HT1080 (cell line): ENCODE measurements around the gene STPG1. TPM values are rescaled to one million over a fixed set of nuclear protein-coding genes. Genes with fewer than 3 reads are reported as not detected.

ENCODE experiments used
- DNase-seq: peaks from one replicate; pipeline ENCODE4 v3.0.0-alpha.2; 2015; ENCODE audit warnings: low read depth
- total RNA-seq: library from RNA; depleted of rRNA; stranded (reverse); fragments of >200 nt; shearing (Covaris generic); gene quantifications from 2 replicates; pipeline ENCODE4 v1.2.3, GENCODE V29; 2014

STPG1 gene
- total RNA-seq, 1 experiment from 2014 or later = 9.0 TPM

DNA sequence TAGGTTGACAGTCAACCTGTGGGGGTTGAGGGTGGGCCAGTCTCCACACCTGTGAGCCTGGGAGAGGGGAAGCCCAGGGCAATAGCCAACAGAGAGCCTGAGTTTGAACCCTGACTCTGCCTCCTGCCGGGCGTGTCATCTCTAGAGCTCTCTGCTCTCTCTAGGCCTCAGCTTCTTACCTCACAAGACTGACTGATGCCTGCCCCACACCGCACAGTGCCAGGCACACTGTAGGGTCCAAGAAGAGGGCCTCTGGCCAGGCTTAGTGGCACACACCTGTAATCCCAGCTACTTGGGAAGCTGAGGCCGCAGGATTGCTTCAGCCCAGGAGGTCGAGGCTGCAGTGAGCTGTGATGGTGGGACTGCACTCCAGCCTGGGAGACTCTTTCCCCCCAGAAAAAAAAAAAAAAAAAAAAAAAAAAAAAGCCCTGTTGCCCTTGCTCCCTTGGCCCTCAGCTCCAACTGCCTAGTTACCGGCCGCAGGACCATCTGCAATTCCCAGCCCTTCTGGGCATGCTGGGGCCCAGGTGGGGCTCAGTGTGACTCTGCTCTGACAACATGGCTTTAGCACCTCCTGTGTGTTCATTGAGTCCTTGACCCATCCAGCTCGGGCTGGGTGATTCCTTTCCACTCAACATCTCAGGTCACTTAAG is 69.4 kb downstream of the STPG1 start:
- peak; percentile 13 for DNase-seq

DNA sequence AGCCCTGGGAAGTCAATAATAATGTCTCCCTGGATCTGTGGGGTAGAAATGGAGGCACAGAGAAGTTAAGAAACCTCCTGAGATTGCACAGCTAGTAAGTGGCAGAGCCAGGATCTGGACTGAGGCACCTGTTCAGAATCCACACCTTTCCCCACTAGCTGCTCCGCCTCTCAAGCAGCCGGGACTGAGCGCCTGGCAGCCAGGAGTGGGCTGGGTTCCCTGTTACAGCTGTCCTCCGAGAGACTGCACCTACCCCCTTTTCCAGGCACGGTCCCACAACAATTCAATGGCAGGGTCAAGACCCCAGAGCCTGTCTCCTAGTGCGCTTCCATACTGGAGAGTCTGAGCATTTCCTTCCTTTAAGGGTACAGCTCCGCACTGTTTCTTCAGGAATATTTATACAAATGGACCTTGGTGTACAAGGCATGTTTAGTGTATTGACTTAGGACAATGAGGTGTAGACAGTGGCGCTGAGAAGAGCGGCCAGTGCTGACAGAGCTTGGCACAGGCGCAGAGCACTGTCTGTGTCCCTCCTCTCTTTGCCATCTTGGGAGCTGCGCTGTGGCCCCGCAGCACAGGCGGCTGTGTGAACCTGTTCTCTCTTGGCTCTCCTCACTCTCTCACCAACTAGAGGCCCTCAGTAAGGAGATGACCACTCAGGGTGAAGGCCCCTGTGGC is 70.0 kb downstream of the STPG1 start:
- no peak for DNase-seq

DNA sequence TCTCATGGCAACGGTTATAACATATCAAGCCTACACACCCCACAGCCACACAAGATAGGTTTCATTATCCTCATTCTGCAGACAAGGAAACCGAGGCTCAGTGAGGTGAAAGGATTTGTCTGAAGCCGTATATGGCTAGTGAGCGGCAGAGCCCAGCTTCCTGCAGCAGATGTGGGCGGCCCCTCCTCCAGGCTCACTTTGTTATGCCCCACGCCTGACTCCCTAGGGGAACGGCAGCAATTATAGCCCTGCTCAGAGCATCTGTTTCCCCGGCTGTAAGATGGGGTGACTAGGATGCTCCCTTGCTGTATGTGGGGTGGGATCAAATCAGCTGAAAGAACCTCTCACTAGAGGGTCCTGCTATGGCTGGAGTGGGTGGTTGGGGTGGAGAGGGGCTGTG is 72.3 kb downstream of the STPG1 start:
- DNase-seq = no peak

DNA sequence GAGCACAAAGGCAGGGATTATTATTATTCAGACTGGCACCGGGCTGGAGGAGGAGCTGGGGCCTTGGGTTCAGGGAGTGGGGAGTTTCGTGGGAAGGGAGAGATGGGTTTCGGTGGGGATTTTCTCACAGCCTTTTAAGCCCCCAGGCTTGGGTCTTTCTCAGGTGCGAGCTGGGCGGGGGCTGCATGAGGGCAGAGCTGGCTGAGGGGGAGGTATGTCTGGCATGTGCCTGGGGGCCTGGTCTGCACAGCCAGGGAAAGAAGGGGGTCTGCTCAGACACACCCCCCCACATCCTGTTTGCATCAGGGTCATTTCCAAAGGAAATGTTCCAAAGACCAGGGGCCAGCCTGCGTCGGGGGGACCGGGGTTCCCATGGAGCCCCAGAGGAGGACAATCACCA is 72.8 kb downstream of the STPG1 start:
- no peak for DNase-seq

DNA sequence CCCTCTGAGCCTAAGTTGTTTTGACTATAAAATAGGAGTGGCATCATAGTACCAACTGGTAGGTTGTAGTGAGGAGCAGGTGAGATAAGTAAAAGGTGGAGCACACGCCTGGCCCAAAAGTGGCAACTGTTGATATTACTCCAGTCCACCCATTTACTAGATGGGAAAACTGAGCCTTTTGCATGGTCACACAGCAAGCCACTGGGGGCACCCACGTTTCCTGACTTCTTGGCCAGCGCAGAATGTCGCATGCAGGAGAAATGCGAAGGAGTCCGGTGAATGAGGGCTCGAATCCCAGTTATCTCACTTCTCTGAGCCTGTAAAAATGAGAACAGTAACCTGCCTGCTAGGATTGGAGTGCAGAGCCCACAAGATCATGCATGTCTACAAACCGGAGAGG is 73.6 kb downstream of the STPG1 start:
- no peak for DNase-seq

DNA sequence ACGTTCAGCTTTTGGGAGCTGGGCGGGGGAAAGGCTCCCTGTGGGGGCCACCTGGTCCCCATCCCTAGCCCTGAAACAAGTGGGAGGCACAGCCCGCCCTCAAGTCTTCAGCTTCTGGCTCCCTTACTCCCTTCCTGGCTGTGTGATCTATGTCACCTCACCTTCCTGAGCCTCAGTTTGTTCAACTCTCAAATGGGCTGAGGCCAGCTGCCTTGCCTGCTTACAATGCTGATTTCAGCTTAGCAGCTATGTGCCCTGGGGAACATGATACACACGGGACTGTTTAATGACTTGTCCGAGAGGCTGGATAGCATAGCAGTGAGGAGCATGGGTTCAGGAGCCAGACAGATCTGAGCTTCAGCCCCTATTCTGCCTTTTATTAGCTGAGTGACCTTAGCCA is 75.1 kb downstream of the STPG1 start:
- DNase-seq = no peak

DNA sequence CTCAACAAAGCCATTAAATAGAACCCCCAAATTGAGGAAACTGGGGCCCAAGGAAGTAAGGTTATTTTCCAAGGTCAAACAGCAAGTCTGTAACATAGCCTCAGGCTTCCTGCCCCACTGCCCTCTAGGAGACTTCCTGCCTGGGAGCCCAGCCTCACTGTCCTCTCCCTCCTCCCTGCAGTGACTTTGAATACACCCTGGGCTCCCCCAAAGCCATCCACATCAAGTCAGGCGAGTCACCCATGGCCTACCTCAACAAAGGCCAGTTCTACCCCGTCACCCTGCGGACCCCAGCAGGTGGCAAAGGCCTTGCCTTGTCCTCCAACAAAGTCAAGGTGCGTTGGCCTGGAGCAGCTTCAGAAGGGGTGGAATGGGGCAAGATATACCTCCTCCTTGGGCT is 76.1 kb downstream of the STPG1 start:
- DNase-seq = no peak

DNA sequence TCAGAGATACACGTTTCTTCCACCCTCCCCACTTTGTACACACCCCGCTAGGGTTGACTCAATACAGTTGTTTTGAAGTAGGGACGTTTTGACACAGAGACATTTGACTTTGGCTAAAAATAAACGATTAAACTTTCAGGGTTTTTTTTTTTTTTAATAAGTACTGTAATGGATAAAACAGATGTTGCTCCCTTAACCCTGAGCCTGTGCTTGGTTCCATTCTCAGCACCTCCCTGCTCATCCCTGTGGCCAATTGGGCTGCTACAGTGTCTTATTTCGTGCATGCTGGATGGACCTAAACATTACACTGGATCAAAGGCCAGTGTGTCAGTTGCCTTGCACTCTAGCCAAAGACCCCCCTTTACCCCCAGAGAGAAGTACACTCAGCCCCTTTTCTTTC is 77.5 kb downstream of the STPG1 start:
- DNase-seq = no peak

DNA sequence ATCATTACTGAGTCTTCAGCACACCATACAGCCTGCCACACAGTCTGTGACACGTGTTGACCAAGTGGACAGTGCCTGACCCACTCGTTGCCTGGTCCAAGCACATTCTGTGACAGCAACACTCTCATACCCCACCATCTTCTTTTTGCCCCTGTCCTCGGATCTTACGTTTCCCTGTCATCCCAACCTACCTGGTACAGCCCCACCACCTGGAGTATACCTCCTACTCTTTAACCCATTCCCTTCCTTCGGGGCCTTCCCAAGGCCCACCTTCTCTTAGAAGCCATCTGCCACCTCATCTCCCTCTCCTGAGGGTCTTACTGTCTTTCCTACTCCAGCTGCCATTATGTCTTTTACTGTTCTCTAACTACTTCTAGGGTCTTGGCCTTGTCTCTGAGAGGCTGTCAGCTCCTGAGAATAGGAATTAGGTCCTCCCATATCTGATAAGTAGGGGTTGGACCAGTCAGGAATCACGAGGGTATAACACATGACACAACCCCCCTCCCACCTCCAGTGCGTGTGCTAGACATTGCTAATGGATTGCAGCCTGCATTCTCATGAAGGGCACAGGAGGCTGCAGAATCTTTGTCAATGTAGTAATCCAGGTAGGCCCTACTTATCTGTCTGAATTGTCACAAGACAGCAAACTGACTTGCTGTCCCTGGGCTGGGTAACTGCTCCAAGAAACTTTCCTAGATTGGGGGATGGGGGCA is 81.5 kb downstream of the STPG1 start:
- no peak for DNase-seq

DNA sequence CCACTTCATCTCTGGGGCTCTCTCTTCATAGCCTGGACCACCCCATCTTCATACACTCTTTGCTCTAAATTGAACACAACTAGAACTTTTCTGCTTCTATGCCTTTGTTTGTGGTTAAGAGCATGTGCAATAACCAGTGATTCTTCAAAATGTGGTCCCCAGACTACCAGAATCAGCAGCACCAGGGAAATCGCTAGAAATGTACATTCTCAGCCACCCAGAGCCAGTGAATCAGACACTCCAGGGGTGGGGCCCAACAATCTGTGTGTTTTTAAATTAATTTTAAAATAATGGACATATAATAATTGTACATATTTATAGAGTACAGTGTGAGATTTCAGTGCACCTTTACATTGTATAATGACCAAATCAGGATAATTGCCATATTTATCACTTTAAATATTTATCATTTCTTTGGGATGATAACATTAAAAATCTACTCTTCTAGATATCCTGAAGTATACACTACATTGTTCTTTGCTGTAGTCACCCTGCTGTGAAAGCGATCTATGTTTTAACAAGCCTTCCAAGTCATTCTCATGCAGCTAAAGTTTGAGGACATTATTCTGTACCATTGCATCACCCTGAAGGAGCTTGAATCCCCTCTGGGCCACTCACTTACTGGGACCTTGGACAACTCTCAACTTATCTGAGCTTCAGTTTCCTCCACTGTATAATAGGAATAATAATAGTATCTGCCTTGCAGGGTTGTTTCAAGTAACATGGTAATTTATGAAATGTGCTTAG is 83.6 kb downstream of the STPG1 start:
- no peak for DNase-seq

DNA sequence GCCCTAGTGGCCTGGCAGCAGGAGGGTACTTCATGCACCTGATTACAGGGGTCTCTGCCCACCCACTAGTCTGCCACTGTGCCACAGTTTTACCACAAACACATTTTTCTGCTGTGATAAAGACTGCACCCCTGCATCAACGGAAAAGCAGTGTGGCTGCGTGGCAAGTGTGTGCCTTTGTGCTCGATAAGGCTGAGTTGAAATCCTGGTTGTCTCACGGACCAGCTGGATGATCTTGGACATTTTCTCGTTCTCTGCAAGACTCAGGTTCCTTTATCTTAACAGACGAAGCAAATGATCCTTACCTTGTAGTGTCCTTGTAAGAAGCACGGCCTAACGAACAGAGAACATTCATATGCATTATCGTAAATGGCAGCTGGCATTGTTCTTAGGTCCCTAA is 84.3 kb downstream of the STPG1 start:
- DNase-seq = no peak

DNA sequence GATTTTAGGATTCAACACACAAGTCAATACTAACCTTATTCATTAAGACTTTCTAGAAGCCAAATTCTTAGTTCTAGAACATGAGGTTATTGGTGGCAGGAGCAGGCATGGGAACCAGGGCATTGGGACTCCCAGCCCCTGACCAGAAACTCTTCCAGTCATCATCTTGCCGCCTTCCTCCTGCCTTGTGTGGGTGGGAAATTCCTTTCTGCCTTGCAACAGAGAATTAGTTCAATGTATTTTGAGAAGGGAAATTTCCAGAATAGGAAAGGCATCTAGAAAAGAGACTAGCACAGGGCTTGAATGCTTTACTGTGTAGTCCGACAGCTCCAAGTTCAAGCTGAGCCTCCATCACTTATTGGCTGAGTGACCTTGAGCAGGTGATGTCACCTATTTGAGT is 85.7 kb downstream of the STPG1 start:
- DNase-seq = no peak

DNA sequence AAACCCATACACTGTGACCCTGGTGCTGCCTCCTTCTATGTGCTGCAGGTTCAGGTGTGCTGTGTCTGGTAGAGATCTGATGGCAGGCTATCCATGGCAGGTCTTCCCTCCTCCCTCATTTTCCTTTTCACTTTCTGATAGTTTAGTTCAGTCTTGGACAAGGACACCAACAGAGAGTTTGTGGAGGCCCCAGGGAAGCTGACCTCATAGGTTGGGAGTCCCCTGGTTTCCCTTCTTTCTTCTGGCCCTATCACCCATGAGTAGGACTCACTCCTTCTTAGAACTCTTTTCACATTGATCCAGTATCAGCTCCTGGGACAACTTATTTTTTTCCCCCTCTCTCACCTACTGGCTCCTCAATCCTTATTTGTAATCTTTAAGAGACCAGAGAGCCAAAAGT is 86.1 kb downstream of the STPG1 start:
- DNase-seq = no peak

DNA sequence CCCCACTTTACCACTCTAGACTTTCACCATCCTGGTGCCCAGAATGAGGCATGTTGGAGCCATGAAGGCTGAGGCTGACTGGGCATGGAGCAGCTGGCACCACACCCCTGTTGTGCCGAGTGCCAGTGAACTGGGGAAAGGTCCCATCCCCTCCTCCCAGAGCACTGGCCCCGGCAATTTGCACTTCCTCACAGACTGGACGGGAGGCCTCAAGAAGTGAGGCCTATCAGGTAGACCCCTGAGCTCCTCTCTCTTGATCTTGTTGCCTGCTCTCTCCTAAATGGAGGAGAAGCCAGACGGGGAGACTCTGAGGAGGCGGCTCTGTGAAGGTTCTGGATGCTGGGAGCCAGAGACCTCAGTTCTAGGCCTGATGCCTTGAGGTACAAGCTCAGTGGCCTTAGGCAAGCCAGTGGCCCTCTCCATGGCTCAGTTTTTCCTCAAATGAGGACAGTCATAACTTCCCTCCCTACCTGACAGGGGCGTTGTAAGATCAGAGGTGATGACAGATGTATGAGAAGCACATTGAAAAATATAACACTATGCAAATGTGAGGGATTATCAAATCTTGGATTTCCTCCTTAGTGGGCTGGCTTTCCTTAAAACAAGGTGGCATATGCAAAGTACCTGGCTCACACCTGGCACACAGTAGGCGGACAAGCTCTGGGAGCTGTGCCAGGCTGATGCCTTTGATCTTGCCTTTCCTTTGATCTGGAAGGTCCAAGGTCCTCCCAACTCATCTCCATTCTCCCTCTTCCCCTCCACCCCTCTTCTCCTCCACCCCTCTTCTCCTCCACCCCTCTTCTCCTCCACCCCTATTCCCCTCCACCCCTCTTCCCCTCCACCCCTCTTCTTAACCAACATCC is 87.8 kb downstream of the STPG1 start:
- no peak for DNase-seq

DNA sequence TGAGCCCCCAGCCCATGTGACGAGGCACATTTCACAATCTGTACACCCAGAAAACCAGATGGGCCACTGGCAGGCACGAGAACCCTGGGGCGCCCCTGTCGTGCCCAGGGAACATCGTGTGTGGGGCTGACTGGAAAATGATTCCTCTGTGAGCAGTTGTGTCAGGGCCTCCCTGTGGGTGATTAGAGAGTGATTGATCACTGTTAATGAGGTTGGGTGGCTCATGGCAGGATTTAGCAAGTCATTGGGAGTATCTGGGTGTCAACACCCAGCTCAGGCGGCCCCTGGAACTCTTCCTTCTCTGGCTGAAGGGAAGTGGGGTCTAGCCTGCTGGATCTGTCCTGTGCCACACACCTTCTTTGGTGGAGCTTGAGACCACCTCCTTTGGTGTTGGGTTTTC is 88.7 kb downstream of the STPG1 start:
- DNase-seq = no peak

DNA sequence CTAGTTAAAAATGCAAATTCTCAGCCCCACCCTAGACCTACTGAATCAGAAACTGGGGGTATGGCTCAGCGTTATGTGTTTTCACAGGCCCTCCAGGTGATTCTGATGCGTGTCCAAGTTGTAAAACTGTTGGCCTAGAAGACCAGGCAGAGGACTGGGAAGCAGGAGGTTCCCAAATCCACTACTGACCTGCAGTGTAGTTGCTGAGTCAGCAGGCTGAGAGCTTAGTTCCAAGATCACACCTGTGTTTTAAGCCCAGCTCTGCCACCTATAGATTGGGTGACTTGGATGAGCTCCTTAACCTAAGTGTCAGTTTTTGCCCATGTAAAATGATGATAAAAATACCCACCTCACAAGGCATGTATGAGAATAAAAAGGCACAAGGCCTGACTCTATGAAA is 90.3 kb downstream of the STPG1 start:
- no peak for DNase-seq

DNA sequence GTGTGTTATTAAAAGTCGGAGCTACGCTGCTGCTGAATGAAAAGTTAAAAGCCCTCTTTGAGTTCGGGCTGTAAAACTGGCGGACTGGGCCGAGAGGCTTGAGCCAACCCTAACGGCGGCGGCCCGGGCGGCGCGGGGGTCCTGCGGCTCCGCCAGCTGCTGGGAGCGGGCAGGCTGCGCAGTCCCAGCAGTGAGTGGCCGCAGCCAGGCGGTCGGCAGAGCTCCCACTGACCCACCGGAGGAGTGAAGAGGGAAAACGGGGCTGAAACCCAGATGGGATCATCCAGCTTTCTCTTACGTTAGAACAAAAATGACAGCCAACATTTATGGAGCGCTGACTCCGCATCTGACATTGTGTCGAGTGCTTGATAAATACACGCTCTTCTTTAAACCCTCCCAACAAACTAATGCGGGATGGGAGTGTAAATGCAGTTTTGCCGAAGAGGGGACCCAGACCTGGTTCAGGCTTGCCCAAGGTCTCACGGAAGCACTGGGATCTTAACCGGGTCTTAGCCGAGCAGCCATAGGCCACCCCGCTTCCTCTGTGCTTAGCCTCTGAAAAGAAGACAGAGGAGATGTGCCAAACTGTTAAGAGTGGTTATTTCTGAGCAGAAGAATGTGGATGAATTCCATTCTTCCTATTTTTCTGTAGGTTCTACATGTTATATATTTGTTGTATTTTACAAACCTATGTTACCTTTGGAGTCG is 91.0 kb downstream of the STPG1 start:
- DNase-seq = no peak

DNA sequence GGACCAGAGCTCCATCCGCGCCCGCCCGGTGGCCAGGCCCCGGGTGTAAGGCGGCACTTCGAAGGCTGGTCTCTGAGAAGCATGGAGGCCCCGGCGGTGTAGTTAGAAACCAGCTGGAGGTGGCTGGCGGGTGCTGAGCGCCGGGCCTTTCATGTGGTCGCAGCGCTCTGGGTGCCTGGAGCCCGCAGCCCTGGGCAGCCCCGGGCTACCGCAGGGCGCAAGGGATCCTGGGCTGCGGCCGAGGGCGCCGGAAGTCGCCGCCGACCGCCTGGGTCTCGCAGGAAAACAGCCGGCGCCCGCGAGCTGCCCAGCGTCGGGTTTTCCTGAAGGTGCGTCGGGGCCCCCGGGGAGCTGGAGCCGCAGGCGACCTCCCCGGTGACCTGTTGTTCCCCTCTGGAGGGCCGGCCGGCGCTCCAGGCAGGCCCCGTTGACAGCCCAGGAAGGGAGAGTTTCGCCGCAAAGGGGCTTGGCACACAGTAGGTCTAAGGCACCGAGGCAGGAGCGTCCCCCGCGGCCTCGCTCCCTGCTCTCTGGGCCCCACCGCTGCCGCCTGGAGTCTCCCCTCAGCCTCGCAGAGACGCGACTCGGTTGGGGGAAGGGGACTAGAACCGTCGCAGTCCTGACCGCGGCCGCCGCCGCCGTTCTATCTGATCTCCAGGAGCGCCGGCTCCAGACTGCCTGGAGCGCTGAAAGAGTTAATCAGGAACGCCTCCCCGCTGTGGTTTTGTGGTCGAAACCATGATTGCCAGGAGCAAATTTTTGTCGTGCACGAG is 91.7 kb downstream of the STPG1 start:
- peak; percentile 81 for DNase-seq

DNA sequence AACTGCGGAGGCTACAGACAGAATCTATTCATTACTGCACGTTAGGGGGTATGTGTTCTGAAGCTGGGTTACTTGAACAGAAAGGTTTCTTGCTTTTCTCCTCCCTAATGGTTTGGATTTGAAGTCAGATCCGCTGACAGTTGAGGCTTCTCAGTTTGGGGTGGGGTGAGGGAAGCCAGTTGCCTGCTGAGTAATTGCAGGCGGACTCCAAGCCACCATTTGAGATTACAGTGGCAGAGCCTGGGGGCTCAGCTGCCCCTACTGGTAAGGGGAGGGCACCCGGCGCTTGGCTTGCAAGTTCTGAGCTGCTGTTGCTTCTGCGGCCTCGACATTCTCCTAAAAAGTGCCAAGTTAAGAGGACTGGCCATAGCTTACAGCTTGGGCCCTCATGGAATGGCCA is 92.5 kb downstream of the STPG1 start:
- DNase-seq = no peak

DNA sequence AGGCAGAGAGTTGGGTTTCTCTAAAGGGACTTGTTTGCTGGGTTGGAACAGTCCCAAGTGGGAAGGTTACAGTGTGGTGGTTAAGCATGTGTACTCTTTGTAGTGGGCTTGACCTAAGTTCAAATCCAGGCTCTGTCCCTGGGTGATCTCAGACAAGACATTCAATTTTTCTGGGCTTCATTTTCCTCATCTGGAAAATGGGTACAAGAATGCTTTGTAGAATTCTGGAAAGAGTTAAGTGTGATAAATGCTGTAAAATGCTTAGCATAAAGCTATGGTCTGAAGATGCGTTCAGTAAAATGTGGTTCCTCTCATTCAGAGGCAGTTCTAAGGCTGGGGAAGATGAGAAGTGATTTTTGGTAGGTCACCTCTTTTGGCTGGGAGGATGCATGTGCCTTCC is 93.6 kb downstream of the STPG1 start:
- no peak for DNase-seq
